OCI-LY7 (cell line): ENCODE data around the gene ANAPC1.
"Not testable (repeated sequence)": the region's sequence is repeated elsewhere in the genome, so short reads cannot be mapped to it uniquely, and the experiment has no call there.

ENCODE experiments used
- CTCF ChIP-seq: fragments of 200-600 bp; sonication (generic); conservative IDR thresholded peaks from 2 replicates; pipeline ENCODE4 v1.5.1; 2014; ENCODE audit warnings: mild to moderate bottlenecking, antibody characterized with exemption, low read length, moderate library complexity, mixed read lengths
- EZH2phosphoT487 ChIP-seq: fragments of 200-600 bp; sonication (generic); IDR thresholded peaks from 2 replicates; pipeline ENCODE4 v1.6.1; 2018; ENCODE audit warnings: low read depth, borderline replicate concordance, mild to moderate bottlenecking, mixed run types, antibody characterized with exemption, low read length, moderate library complexity, mixed read lengths

- TF ChIP-seq CTCF, EZH2phosphoT487: not testable (repeated sequence)
Observed at GRCh38 chr2:111784081-111784480, 99.9 kb downstream of the ANAPC1 start.
